HEK293 (cell line): Measurements from ENCODE around the gene LETM1.

Experiments used
- CTCF ChIA-PET: fragments of 350-600 bp; formaldehyde crosslinking; extraction: SDS; loops from one replicate; lab custom pipeline; 2021; ENCODE audit warnings: antibody characterized with exemption; lab: Yijun Ruan, JAX
- POLR2A ChIA-PET: fragments of 300-600 bp; formaldehyde crosslinking; extraction: SDS; loops from one replicate; lab custom pipeline; 2020; ENCODE audit warnings: antibody characterized with exemption, inconsistent platforms; lab: Yijun Ruan, JAX
- H3K27ac ChIP-seq: fragments of 200-500 bp; sonication (Bioruptor generic); 2 replicates; pipeline ENCODE4 v1.5.1; 2014; ENCODE audit warnings: low read depth, low read length, control low read depth, inconsistent platforms; ENCODE audit errors: extremely low read depth
- H3K36me3 ChIP-seq, 2 experiments: fragments of 200-500 bp in 1 of 2; sonication (Bioruptor generic) in 1 of 2; 1 replicate in 1 of 2; 2 replicates in 1 of 2; pipeline ENCODE4 v1.5.1; 2014 to 2017; ENCODE audit warnings: inconsistent platforms in 2 of 2, low read length in 2 of 2; ENCODE audit not compliant: control insufficient read depth in 2 of 2, insufficient read depth in 1 of 2
- H3K4me1 ChIP-seq: fragments of 200-500 bp; sonication (Bioruptor generic); 2 replicates; pipeline ENCODE4 v1.5.1; 2014; ENCODE audit warnings: mild to moderate bottlenecking, low read length, inconsistent platforms; ENCODE audit not compliant: control insufficient read depth, insufficient read depth
- H3K4me3 ChIP-seq: 2 replicates; pipeline ENCODE4 v1.5.1; 2011; ENCODE audit warnings: low read depth, mild to moderate bottlenecking, control low read depth, low read length, moderate library complexity
- H3K9me3 ChIP-seq: fragments of 200-500 bp; sonication (Bioruptor generic); 2 replicates; pipeline ENCODE4 v1.5.1; 2014; ENCODE audit warnings: low read depth, low read length, inconsistent platforms; ENCODE audit not compliant: control insufficient read depth, insufficient read depth
- HOXC10 ChIP-seq: sonication (generic); formaldehyde crosslinking; IDR thresholded peaks from 2 replicates; pipeline ENCODE4 v1.8.1; 2023; ENCODE audit warnings: mild to moderate bottlenecking, missing genetic modification reagents
- OSR2 ChIP-seq: fragments of 450-650 bp; formaldehyde crosslinking; IDR thresholded peaks from 2 replicates; pipeline ENCODE4 v1.5.1; 2016; ENCODE audit warnings: missing biosample characterization, missing genetic modification characterization
- SALL2 ChIP-seq: fragments of 450-650 bp; formaldehyde crosslinking; IDR thresholded peaks from 2 replicates; pipeline ENCODE4 v1.5.0; 2017; ENCODE audit warnings: missing biosample characterization, mild to moderate bottlenecking, missing genetic modification characterization, borderline replicate concordance
- ZBTB7A ChIP-seq: fragments of 450-650 bp; formaldehyde crosslinking; IDR thresholded peaks from 2 replicates; pipeline ENCODE4 v1.5.1; 2016; ENCODE audit warnings: low read depth, missing biosample characterization, missing genetic modification characterization
- ZFP37 ChIP-seq: fragments of 450-650 bp; formaldehyde crosslinking; IDR thresholded peaks from 2 replicates; pipeline ENCODE4 v1.5.1; 2016; ENCODE audit warnings: missing biosample characterization, missing genetic modification characterization
- ZNF114 ChIP-seq: fragments of 450-650 bp; formaldehyde crosslinking; IDR thresholded peaks from 2 replicates; pipeline ENCODE4 v1.5.0; 2017; ENCODE audit warnings: missing biosample characterization, missing genetic modification characterization
- ZNF146 ChIP-seq: fragments of 450-650 bp; formaldehyde crosslinking; IDR thresholded peaks from 2 replicates; pipeline ENCODE4 v1.5.1; 2016; ENCODE audit warnings: missing biosample characterization, missing genetic modification characterization
- ZNF274 ChIP-seq, 2 experiments: fragments of 200-500 bp in 1 of 2; fragments of 450-650 bp in 1 of 2; sonication (Bioruptor generic) in 1 of 2; formaldehyde crosslinking in 1 of 2; IDR thresholded peaks; 2 replicates each; pipeline versions ENCODE4 v1.5.1 to v1.6.1; 2014 to 2016; ENCODE audit warnings: borderline replicate concordance in 1 of 2, inconsistent platforms in 1 of 2, low read length in 1 of 2, missing biosample characterization in 1 of 2, missing genetic modification characterization in 1 of 2
- ZNF600 ChIP-seq: fragments of 450-650 bp; formaldehyde crosslinking; IDR thresholded peaks from 2 replicates; pipeline ENCODE4 v1.5.1; 2016; ENCODE audit warnings: missing biosample characterization, missing genetic modification characterization
- TF ChIP-seq, protein P1 (sequence below): fragments of 450-650 bp; formaldehyde crosslinking; IDR thresholded peaks from 2 replicates; pipeline ENCODE4 v1.5.1; 2016; ENCODE audit warnings: missing biosample characterization, missing genetic modification characterization
- TF ChIP-seq, protein P2 (sequence below): fragments of 450-650 bp; formaldehyde crosslinking; IDR thresholded peaks from 2 replicates; pipeline ENCODE4 v1.5.1; 2016; ENCODE audit warnings: missing biosample characterization, missing genetic modification characterization
- TF ChIP-seq, protein P3 (sequence below): fragments of 450-650 bp; formaldehyde crosslinking; IDR thresholded peaks from 2 replicates; pipeline ENCODE4 v1.5.1; 2016; ENCODE audit warnings: missing biosample characterization, missing genetic modification characterization, low read depth

LETM1 gene

DNA sequence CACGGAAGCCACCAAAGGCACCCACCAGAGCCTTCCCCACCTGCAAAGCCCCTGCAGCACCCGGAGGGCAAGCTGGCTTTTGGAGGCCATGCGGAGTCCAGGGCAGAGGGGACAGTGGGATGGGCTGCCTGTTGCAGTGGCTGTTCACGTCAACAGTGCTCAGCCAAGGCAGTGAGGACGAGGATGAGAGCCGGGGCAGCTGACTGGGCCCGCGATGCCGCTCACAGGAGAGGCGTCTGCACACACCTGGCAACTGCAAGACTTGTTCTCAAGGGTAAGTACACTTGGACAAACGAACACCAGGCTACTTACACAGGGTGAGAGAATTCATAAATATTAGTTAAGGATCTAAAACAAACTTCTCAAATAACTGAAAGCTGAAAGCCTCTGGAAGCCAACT is 43.2 kb downstream of the LETM1 start:
- H3K4me1 ChIP-seq: no peaks in the 10 kb centered on the region
- ChIA-PET POLR2A (interaction anchor here (1.1 kb wide), 1 partner anchor 64 kb away, joined by 6 read pairs; no protein-coding TSS in a partner anchor), CTCF (interaction anchor here (7.9 kb wide), 1 partner anchor 66 kb away, joined by 148 read pairs; no protein-coding TSS in a partner anchor)
- H3K27ac ChIP-seq: no peak overlapping the region
- no peak overlapping the region for H3K4me3 ChIP-seq
- no peaks in the 10 kb centered on the region for H3K9me3 ChIP-seq
- TF ChIP-seq, protein P1, sequence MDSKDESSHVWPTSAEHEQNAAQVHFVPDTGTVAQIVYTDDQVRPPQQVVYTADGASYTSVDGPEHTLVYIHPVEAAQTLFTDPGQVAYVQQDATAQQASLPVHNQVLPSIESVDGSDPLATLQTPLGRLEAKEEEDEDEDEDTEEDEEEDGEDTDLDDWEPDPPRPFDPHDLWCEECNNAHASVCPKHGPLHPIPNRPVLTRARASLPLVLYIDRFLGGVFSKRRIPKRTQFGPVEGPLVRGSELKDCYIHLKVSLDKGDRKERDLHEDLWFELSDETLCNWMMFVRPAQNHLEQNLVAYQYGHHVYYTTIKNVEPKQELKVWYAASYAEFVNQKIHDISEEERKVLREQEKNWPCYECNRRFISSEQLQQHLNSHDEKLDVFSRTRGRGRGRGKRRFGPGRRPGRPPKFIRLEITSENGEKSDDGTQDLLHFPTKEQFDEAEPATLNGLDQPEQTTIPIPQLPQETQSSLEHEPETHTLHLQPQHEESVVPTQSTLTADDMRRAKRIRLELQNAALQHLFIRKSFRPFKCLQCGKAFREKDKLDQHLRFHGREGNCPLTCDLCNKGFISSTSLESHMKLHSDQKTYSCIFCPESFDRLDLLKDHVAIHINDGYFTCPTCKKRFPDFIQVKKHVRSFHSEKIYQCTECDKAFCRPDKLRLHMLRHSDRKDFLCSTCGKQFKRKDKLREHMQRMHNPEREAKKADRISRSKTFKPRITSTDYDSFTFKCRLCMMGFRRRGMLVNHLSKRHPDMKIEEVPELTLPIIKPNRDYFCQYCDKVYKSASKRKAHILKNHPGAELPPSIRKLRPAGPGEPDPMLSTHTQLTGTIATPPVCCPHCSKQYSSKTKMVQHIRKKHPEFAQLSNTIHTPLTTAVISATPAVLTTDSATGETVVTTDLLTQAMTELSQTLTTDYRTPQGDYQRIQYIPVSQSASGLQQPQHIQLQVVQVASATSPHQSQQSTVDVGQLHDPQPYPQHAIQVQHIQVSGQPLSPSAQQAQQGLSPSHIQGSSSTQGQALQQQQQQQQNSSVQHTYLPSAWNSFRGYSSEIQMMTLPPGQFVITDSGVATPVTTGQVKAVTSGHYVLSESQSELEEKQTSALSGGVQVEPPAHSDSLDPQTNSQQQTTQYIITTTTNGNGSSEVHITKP: no peak
- TF ChIP-seq ZNF600 (tag by site-specific recombination): no peak
- TF ChIP-seq, protein P2, sequence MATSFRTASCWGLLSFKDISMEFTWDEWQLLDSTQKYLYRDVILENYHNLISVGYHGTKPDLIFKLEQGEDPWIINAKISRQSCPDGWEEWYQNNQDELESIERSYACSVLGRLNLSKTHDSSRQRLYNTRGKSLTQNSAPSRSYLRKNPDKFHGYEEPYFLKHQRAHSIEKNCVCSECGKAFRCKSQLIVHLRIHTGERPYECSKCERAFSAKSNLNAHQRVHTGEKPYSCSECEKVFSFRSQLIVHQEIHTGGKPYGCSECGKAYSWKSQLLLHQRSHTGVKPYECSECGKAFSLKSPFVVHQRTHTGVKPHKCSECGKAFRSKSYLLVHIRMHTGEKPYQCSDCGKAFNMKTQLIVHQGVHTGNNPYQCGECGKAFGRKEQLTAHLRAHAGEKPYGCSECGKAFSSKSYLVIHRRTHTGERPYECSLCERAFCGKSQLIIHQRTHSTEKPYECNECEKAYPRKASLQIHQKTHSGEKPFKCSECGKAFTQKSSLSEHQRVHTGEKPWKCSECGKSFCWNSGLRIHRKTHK (tag by site-specific recombination): no peak
- no peak for TF ChIP-seq HOXC10 (CRISPR knock-in tag)
- no peak for TF ChIP-seq ZFP37
- peaks cover 0 to 53% of the 10 kb centered on the region in 2 experiments; a peak in 2 of 3 replicates for H3K36me3 ChIP-seq

DNA sequence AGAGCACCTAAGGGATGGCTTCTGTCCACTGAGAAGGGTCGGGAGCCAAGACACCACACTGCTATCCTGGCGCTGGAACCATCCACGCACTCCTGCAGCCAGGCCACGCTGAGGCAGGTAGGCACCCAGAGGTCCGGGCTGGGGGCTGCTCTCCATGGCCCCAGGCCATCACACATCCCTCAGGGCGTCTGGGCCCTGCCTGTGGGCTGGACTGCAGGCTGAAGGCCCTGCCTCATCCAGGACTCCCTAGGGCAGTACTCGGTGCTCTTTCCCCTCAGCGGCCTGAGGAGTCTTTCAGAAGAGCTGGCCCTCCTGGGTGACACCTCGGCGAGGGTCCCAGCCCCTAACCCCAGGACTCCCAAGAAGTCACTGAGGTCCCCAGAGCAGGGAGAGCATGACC is 45.2 kb downstream of the LETM1 start:
- H3K4me3 ChIP-seq: no peak overlapping the region
- no peaks in the 10 kb centered on the region for H3K9me3 ChIP-seq
- H3K27ac ChIP-seq: no peak overlapping the region
- H3K4me1 ChIP-seq: no peaks in the 10 kb centered on the region
- CTCF ChIA-PET: interaction anchor here (0.7 to 7.9 kb wide), 12 partner anchors 13 to 147 kb away, joined by 3 to 148 read pairs (median 5); no protein-coding TSS in a partner anchor
- TF ChIP-seq SALL2 (tag by site-specific recombination) (no peak), ZNF114 (tag by site-specific recombination) (no peak), OSR2 (tag by site-specific recombination) (no peak), ZNF274 (IDR thresholded peaks at IDR 0.05; ENCODE audit: low read length) (no peak), ZNF274 (tag by site-specific recombination; IDR thresholded peaks at IDR 0.05; ENCODE audit: borderline replicate concordance) (no peak), ZBTB7A (tag by site-specific recombination) (no peak), ZNF146 (tag by site-specific recombination) (no peak)
- TF ChIP-seq, protein P3, sequence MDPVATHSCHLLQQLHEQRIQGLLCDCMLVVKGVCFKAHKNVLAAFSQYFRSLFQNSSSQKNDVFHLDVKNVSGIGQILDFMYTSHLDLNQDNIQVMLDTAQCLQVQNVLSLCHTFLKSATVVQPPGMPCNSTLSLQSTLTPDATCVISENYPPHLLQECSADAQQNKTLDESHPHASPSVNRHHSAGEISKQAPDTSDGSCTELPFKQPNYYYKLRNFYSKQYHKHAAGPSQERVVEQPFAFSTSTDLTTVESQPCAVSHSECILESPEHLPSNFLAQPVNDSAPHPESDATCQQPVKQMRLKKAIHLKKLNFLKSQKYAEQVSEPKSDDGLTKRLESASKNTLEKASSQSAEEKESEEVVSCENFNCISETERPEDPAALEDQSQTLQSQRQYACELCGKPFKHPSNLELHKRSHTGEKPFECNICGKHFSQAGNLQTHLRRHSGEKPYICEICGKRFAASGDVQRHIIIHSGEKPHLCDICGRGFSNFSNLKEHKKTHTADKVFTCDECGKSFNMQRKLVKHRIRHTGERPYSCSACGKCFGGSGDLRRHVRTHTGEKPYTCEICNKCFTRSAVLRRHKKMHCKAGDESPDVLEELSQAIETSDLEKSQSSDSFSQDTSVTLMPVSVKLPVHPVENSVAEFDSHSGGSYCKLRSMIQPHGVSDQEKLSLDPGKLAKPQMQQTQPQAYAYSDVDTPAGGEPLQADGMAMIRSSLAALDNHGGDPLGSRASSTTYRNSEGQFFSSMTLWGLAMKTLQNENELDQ: no peak
- TF ChIP-seq, all 188 proteins: peak for 0
- POLR2A ChIA-PET: interaction anchor here (0.5 to 2.8 kb wide), 2 partner anchors 62 kb away, joined by 3 to 7 read pairs; no protein-coding TSS in a partner anchor
- H3K36me3 ChIP-seq: peaks cover 0 to 50% of the 10 kb centered on the region in 2 experiments; a peak in 1 of 3 replicates
